OCI-LY3 (cell line): Measurements from ENCODE around the gene TTC7B.

Experiments
- H2AFZ ChIP-seq: fragments of 200-600, 300-600 bp; shearing (Covaris generic); 2 replicates; pipeline ENCODE4 v1.6.0; 2014; ENCODE audit warnings: antibody characterized with exemption, low read depth, low read length
- H3K27ac ChIP-seq: fragments of 200-600, 300-600 bp; sonication (generic); 2 replicates; pipeline ENCODE4 v1.5.1; 2014; ENCODE audit warnings: mild to moderate bottlenecking, low read length, moderate library complexity, mixed read lengths
- H3K27me3 ChIP-seq: fragments of 200-600, 300-600 bp; sonication (generic); 2 replicates; pipeline ENCODE4 v1.6.1; 2014; ENCODE audit warnings: low read depth, low read length, mixed read lengths
- H3K36me3 ChIP-seq: fragments of 200-600, 300-600 bp; sonication (generic); replicated peaks from 2 replicates; pipeline ENCODE3; 2014; ENCODE audit warnings: low read depth, low read length, mixed read lengths
- H3K4me1 ChIP-seq: fragments of 300-600, 200-600 bp; sonication (generic); 2 replicates; pipeline ENCODE4 v1.6.1; 2014; ENCODE audit warnings: low read length, mixed read lengths
- H3K4me2 ChIP-seq: fragments of 200-600, 300-600 bp; sonication (generic); 2 replicates; pipeline ENCODE4 v1.6.1; 2014; ENCODE audit warnings: low read length, mixed read lengths
- H3K4me3 ChIP-seq: fragments of 300-600, 200-600 bp; sonication (generic); 2 replicates; pipeline ENCODE4 v1.5.1; 2014; ENCODE audit warnings: antibody characterized with exemption, mild to moderate bottlenecking, low read length, moderate library complexity
- H3K79me2 ChIP-seq: fragments of 300-600, 200-600 bp; shearing (Covaris generic); 2 replicates; pipeline ENCODE4 v1.6.1; 2014; ENCODE audit warnings: mild to moderate bottlenecking, low read length, mixed read lengths
- H3K9ac ChIP-seq: fragments of 300-600, 200-600 bp; shearing (Covaris generic); 2 replicates; pipeline ENCODE4 v1.6.0; 2014; ENCODE audit warnings: mild to moderate bottlenecking, low read length, moderate library complexity
- H3K9me3 ChIP-seq: fragments of 200-600, 300-600 bp; shearing (Covaris generic); 2 replicates; pipeline ENCODE4 v1.6.1; 2014; ENCODE audit warnings: low read length, mixed read lengths; ENCODE audit not compliant: insufficient read depth
- H4K20me1 ChIP-seq: fragments of 200-600, 300-600 bp; sonication (generic); 2 replicates; pipeline ENCODE4 v1.6.1; 2016; ENCODE audit warnings: low read length, mixed read lengths; ENCODE audit not compliant: insufficient read depth
- EZH2phosphoT487 ChIP-seq: fragments of 200-600 bp; shearing (Covaris generic); IDR thresholded peaks from 2 replicates; pipeline ENCODE4 v1.6.1; 2018; ENCODE audit warnings: antibody characterized with exemption, mixed run types, low read depth
- TF ChIP-seq, protein P1 (sequence below): fragments of 200-600, 300-600 bp; sonication (generic); IDR thresholded peaks from 2 replicates; pipeline ENCODE4 v1.5.1; 2014; ENCODE audit warnings: antibody characterized with exemption, low read length, low read depth

TTC7B gene

DNA sequence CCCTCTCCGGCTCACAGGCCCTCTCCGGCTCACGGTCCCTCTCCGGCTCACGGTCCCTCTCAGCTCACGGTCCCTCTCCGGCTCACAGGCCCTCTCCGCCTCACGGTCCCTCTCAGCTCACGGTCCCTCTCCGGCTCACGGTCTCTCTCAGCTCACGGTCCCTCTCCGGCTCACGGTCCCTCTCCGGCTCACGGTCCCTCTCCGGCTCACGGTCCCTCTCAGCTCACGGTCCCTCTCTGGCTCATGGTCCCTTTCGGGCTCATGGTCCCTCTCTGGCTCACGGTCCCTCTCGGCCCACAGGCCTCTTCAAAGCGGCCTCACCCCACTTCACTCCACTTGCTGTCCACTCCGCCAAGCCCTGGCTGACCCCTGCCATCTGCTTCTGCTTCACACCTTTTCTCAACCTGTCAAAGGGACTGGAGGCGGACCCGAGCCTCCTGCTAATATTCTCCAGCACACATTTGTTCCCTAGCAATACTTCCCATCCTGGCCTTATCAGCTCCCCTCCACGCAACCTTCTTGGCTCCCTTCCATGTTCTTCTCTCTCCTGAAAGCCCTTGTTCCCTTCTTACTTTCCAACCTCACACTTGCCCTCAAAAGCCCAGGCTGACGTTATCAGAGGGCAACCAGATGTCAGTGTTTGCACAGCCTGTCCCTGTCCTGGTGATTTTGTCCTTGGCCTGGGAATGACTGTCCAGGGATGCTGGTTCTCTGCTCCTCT is 242.7 kb downstream of the TTC7B start:
- H3K4me3 ChIP-seq = no peak overlapping the region

GRCh38 chr14:90572441-90573150 is 243.6 kb downstream of the TTC7B start:
- Histone ChIP-seq H3K4me2 (no peak overlapping the region), H3K79me2 (no peaks in the 10 kb centered on the region), H3K27ac (no peak overlapping the region), H3K9me3 (no peaks in the 10 kb centered on the region), H3K27me3 (no peaks in the 10 kb centered on the region), H3K9ac (no peak overlapping the region), H4K20me1 (no peaks in the 10 kb centered on the region), H3K4me3 (no peak overlapping the region), H3K36me3 (no peaks in the 10 kb centered on the region), H2AFZ (no peak overlapping the region), H3K4me1 (no peaks in the 10 kb centered on the region)
- TF ChIP-seq, protein P1, sequence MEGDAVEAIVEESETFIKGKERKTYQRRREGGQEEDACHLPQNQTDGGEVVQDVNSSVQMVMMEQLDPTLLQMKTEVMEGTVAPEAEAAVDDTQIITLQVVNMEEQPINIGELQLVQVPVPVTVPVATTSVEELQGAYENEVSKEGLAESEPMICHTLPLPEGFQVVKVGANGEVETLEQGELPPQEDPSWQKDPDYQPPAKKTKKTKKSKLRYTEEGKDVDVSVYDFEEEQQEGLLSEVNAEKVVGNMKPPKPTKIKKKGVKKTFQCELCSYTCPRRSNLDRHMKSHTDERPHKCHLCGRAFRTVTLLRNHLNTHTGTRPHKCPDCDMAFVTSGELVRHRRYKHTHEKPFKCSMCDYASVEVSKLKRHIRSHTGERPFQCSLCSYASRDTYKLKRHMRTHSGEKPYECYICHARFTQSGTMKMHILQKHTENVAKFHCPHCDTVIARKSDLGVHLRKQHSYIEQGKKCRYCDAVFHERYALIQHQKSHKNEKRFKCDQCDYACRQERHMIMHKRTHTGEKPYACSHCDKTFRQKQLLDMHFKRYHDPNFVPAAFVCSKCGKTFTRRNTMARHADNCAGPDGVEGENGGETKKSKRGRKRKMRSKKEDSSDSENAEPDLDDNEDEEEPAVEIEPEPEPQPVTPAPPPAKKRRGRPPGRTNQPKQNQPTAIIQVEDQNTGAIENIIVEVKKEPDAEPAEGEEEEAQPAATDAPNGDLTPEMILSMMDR = no peak
- TF ChIP-seq EZH2phosphoT487 = no peak

More for the DNA sequence above, 242.7 kb downstream of the TTC7B start:
- TF ChIP-seq EZH2phosphoT487 = no peak
- TF ChIP-seq, protein P1 = no peak
- Histone ChIP-seq H3K4me1 (no peaks in the 10 kb centered on the region), H4K20me1 (no peaks in the 10 kb centered on the region), H3K9ac (no peak overlapping the region), H3K27ac (no peak overlapping the region), H3K27me3 (no peaks in the 10 kb centered on the region), H3K79me2 (no peaks in the 10 kb centered on the region), H3K9me3 (no peaks in the 10 kb centered on the region), H2AFZ (no peak overlapping the region), H3K36me3 (no peaks in the 10 kb centered on the region), H3K4me2 (no peak overlapping the region)

- Histone ChIP-seq H3K4me1 (no peaks in the 10 kb centered on the region), H4K20me1 (no peaks in the 10 kb centered on the region), H3K27me3 (no peaks in the 10 kb centered on the region), H3K9ac (no peak overlapping the region), H3K9me3 (no peaks in the 10 kb centered on the region), H3K79me2 (no peaks in the 10 kb centered on the region), H3K4me2 (no peak overlapping the region), H3K36me3 (no peaks in the 10 kb centered on the region), H3K4me3 (no peak overlapping the region), H2AFZ (no peak overlapping the region), H3K27ac (no peak overlapping the region)
- no peak for TF ChIP-seq EZH2phosphoT487
- TF ChIP-seq, protein P1 = no peak
Measured at GRCh38 chr14:90571149-90571947, 244.9 kb downstream of the TTC7B start.

GRCh38 chr14:90570461-90570860 is 245.8 kb downstream of the TTC7B start:
- Histone ChIP-seq H3K4me3 (no peak overlapping the region), H3K79me2 (no peaks in the 10 kb centered on the region), H2AFZ (no peak overlapping the region), H3K4me2 (no peak overlapping the region), H3K9ac (no peak overlapping the region), H3K27ac (no peak overlapping the region), H4K20me1 (no peaks in the 10 kb centered on the region), H3K36me3 (no peaks in the 10 kb centered on the region), H3K27me3 (no peaks in the 10 kb centered on the region), H3K4me1 (no peaks in the 10 kb centered on the region), H3K9me3 (no peaks in the 10 kb centered on the region)
- TF ChIP-seq, protein P1 = no peak
- no peak for TF ChIP-seq EZH2phosphoT487
